Bronchus fibroblast of lung (primary cell): ENCODE results near the gene CCDC116. TPM values are rescaled to one million over a fixed set of nuclear protein-coding genes. Genes with fewer than 3 reads are reported as not detected.

ENCODE experiments used
- total RNA-seq: library from RNA; depleted of rRNA; stranded (reverse); fragments of >200 nt; gene quantifications from 2 replicates; pipeline ENCODE4 v1.2.3, GENCODE V29; 2015

The CCDC116 gene
- total RNA-seq: not detected in 2 replicates

DNA sequence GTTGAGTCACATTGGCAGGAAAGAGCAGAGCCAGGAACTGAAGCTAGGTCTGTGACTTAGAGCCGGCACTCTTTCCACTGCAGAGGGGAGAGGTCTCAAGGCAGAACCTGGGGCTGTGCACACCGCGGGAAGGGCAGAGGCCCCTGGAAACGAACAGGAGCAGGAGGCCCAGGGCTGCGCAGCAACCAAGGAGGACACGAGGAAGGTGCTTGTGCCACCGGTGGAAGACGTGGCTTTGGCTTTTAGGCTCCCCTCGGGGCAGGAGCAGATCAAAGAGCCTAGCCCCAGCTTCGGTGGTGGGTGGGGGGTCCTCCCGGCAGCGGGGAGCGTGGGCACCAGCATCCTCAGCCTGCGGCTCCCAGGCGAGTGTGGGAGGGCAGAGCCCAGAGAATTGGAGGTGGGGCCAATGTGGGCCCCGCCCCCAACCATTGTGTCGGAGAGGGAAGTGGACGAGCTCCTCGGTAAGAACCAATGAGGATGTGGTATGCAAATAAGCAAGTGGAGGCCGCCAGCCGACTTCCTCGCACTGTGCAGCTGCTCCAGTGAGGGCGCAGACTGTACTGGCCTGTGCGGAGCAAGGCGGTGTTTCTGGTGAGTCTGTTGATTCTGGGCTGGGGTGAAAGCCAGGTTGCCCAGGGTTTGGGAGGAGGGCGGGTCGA lies at the start of gene CCDC116:
Gene CCDC116 (plus strand): TSS at position 524 of the 659 bp plus-strand sequence. CDS start 422 bp downstream, outside the sequence.

GRCh38 chr22:21629255-21630149 lies 3.1 kb upstream of the CCDC116 start, which contains the start of gene YDJC:
Gene YDJC (minus strand): TSS chr22:21630022. CDS start chr22:21630014, 8 bp downstream.

DNA sequence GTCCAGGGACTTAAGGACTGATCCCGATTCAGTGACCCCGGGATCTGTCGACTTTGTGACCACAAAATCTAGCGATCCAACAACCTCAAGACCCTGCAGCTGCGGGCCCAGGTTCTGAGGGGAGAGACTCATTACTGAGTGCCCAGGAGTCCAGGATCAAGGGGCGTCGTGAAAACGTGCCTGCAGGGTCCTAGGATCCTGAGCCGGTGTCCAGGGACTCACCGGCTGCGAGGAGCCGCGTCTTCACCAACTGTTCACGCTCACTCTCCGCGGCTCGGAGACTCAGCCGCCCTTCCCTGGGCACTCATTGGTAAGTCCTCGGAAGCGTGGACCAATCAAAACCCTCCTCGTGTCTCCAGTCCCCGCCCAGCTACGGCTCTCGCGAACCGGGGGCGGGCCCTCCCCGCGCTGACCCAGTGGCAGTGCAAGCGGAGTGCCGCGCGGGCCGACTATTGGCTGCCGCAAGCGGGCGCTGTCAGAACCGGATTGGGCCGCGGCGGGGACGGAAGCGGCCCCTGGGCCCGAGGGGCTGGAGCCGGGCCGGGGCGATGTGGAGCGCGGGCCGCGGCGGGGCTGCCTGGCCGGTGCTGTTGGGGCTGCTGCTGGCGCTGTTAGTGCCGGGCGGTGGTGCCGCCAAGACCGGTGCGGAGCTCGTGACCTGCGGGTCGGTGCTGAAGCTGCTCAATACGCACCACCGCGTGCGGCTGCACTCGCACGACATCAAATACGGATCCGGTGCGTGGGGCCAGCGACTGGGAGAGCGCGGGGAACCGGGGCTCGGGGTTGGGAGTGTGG lies 9.4 kb downstream of the CCDC116 start, which contains the start of gene SDF2L1:
Gene SDF2L1 (plus strand): TSS at position 514 of the 795 bp plus-strand sequence. CDS start 35 bp downstream, at position 549.

Other genes with a start within 250 kb of the CCDC116 start
- 0.30 TPM in 1 of 2 replicates, not detected in the other for gene RIMBP3B, start 249.0 kb upstream of the CCDC116 start, total RNA-seq
- gene HIC2, start 215.4 kb upstream of the CCDC116 start, total RNA-seq: 1.7 and 2.1 TPM in 2 replicates
- gene TMEM191C, start 165.4 kb upstream of the CCDC116 start, total RNA-seq: 0.15 and 0.50 TPM in 2 replicates
- gene RIMBP3C, start 81.3 kb upstream of the CCDC116 start, total RNA-seq: 0.15 and 0.17 TPM in 2 replicates
- 68.3 and 71.9 TPM in 2 replicates for gene UBE2L3, start 65.0 kb upstream of the CCDC116 start, total RNA-seq
- 52.0 and 57.8 TPM in 2 replicates for gene YDJC, start 2.7 kb upstream of the CCDC116 start, total RNA-seq
- gene SDF2L1, start 9.5 kb downstream of the CCDC116 start, total RNA-seq: 61.7 and 72.7 TPM in 2 replicates
- 25.6 and 26.5 TPM in 2 replicates for gene PPIL2, start 33.3 kb downstream of the CCDC116 start, total RNA-seq
- 1.3 and 2.2 TPM in 2 replicates for gene YPEL1, start 103.0 kb downstream of the CCDC116 start, total RNA-seq
- gene MAPK1, start 234.9 kb downstream of the CCDC116 start, total RNA-seq: 40.9 and 49.6 TPM in 2 replicates